Liver (tissue), 9 donors: Measurements from ENCODE around the gene GMPS. TPM values are rescaled to one million over a fixed set of nuclear protein-coding genes. Genes with fewer than 3 reads are reported as not detected.
"Not testable (repeated sequence)": the region's sequence is repeated elsewhere in the genome, so short reads cannot be mapped to it uniquely, and the experiment has no call there.

Experiments
- DNase-seq: peaks from one replicate; pipeline ENCODE4 v3.0.0-alpha.2; 2017; ENCODE audit warnings: low spot score
- H3K27ac ChIP-seq, 2 donors: one replicate each; pipeline ENCODE4 v1.7.0; 2013; ENCODE audit warnings: inconsistent platforms in 2 of 2, low read length in 2 of 2, control low read depth in 1 of 2, low read depth in 1 of 2, mild to moderate bottlenecking in 1 of 2
- H3K27me3 ChIP-seq, 4 donors: one replicate each; pipeline versions ENCODE4 v1.6.1 to v1.7.0; 2013; ENCODE audit warnings: low read length in 3 of 4, inconsistent platforms in 1 of 4, mild to moderate bottlenecking in 1 of 4, moderate library complexity in 1 of 4; ENCODE audit not compliant: control insufficient read depth in 4 of 4, insufficient read depth in 4 of 4
- H3K36me3 ChIP-seq, 4 donors: one replicate each; pipeline versions ENCODE4 v1.6.1 to v1.7.0; 2013; ENCODE audit warnings: low read length in 3 of 4, mild to moderate bottlenecking in 3 of 4, low read depth in 1 of 4, moderate library complexity in 1 of 4; ENCODE audit not compliant: control insufficient read depth in 4 of 4, insufficient read depth in 3 of 4
- H3K4me1 ChIP-seq, 4 donors: one replicate each; pipeline versions ENCODE4 v1.6.1 to v1.7.0; 2013; ENCODE audit warnings: low read length in 3 of 4, mild to moderate bottlenecking in 3 of 4, moderate library complexity in 1 of 4; ENCODE audit not compliant: control insufficient read depth in 4 of 4, insufficient read depth in 4 of 4
- H3K4me3 ChIP-seq, 3 donors: one replicate each; pipeline versions ENCODE4 v1.6.1 to v1.7.0; 2013; ENCODE audit warnings: low read length in 3 of 3, control low read depth in 1 of 3, low read depth in 1 of 3, mild to moderate bottlenecking in 1 of 3
- H3K9ac ChIP-seq, 2 donors: one replicate each; pipeline ENCODE4 v1.7.0; 2013; ENCODE audit warnings: low read length in 2 of 2, mild to moderate bottlenecking in 2 of 2, moderate library complexity in 2 of 2, control low read depth in 1 of 2, low read depth in 1 of 2
- H3K9me3 ChIP-seq, 4 donors: one replicate each; pipeline versions ENCODE4 v1.6.1 to v1.7.0; 2013; ENCODE audit warnings: low read length in 3 of 4; ENCODE audit not compliant: control insufficient read depth in 4 of 4
- ATF3 ChIP-seq: IDR thresholded peaks from 2 replicates; pipeline ENCODE4 v1.6.1; 2016; ENCODE audit warnings: antibody characterized with exemption
- EGR1 ChIP-seq, 2 donors: IDR thresholded peaks; 2 replicates each; pipeline ENCODE4 v1.6.1; 2016 to 2018; ENCODE audit warnings: antibody characterized with exemption in 2 of 2, low read depth in 2 of 2
- FOXA2 ChIP-seq: IDR thresholded peaks from 2 replicates; pipeline ENCODE4 v1.6.1; 2016; ENCODE audit warnings: antibody characterized with exemption
- GABPA ChIP-seq, 2 donors: IDR thresholded peaks in 1 of 2; conservative IDR thresholded peaks in 1 of 2; 2 replicates each; pipeline ENCODE4 v1.6.1; 2016; ENCODE audit warnings: antibody characterized with exemption in 2 of 2, mild to moderate bottlenecking in 1 of 2, moderate library complexity in 1 of 2
- HNF4A ChIP-seq, 2 donors: conservative IDR thresholded peaks; 2 replicates each; pipeline ENCODE4 v1.6.1; 2016; ENCODE audit warnings: antibody characterized with exemption in 2 of 2, mild to moderate bottlenecking in 2 of 2
- HNF4G ChIP-seq: IDR thresholded peaks from 2 replicates; pipeline ENCODE4 v1.6.1; 2016; ENCODE audit warnings: antibody characterized with exemption
- JUND ChIP-seq, 2 donors: IDR thresholded peaks; 2 replicates each; pipeline ENCODE4 v1.6.1; 2016; ENCODE audit warnings: antibody characterized with exemption in 2 of 2
- MAX ChIP-seq: IDR thresholded peaks from 2 replicates; pipeline ENCODE4 v1.6.1; 2016; ENCODE audit warnings: antibody characterized with exemption
- RAD21 ChIP-seq, 2 donors: IDR thresholded peaks; 2 replicates each; pipeline ENCODE4 v1.6.1; 2016; ENCODE audit warnings: antibody characterized with exemption in 2 of 2, mild to moderate bottlenecking in 2 of 2
- REST ChIP-seq: IDR thresholded peaks from 2 replicates; pipeline ENCODE4 v1.6.1; 2016; ENCODE audit warnings: antibody characterized with exemption, mild to moderate bottlenecking
- TAF1 ChIP-seq: conservative IDR thresholded peaks from 2 replicates; pipeline ENCODE4 v1.6.1; 2016; ENCODE audit warnings: antibody characterized with exemption, mild to moderate bottlenecking
- YY1 ChIP-seq: IDR thresholded peaks from 2 replicates; pipeline ENCODE4 v1.6.1; 2016; ENCODE audit warnings: antibody characterized with exemption, mild to moderate bottlenecking
- WGBS: extraction: QIAGEN DNeasy Blood & Tissue Kit; methylation state at CpG from one replicate; pipeline ENCODE4 v1.1.7; 2013; 5-methylcytosine and 5-hydroxymethylcytosine counted together
- polyA plus RNA-seq, 2 donors: library from polyadenylated mRNA; stranded (reverse) in 1 of 2; unstranded in 1 of 2; fragments of 200-250 nt in 1 of 2; fragments of >200 nt in 1 of 2; fragmentation: Nextera tagmentation in 1 of 2; extraction: Ambion mirVana in 1 of 2; gene quantifications; one replicate each; pipeline versions ENCODE4 v1.2.1 to v1.2.3, GENCODE V29; 2013 to 2015
- total RNA-seq, 2 donors: library from RNA; depleted of rRNA; stranded (reverse); fragments of >200 nt; gene quantifications; one replicate each; pipeline ENCODE4 v1.2.3, GENCODE V29; 2014
- donor health status: healthy.
- donor health status: healthy.
- donor health status: healthy.
- donor health status: healthy.
- donor health status: healthy.

GMPS gene
- total and polyA plus RNA-seq, 4 donors: 10.8 to 16.1 (median 14.8) TPM

GRCh38 chr3:155861476-155862183 lies 8.8 kb upstream of the GMPS start (continued):
- no peak for TF ChIP-seq REST
- no peak for TF ChIP-seq HNF4A (conservative IDR thresholded peaks at IDR 0.05)
- no peak for TF ChIP-seq MAX
- TF ChIP-seq TAF1: no peak
- TF ChIP-seq YY1: no peak

- DNase-seq: not testable (repeated sequence)
These were observed 8.0 kb upstream of the GMPS start for GRCh38 chr3:155862290-155862982.

GRCh38 chr3:155863072-155863784 lies 7.2 kb upstream of the GMPS start:
- Histone ChIP-seq H3K9ac (no peak overlapping the region), H3K27me3 (no peaks in the 10 kb centered on the region), H3K9me3 (no peaks in the 10 kb centered on the region), H3K36me3 (no peaks in the 10 kb centered on the region), H3K4me3 (no peak overlapping the region), H3K4me1 (no peaks in the 10 kb centered on the region), H3K27ac (no peak overlapping the region)
- no peak for DNase-seq
- WGBS: 87% methylated on average over 12 of the region's 12 CpGs
- TF ChIP-seq MAX: no peak
- TF ChIP-seq FOXA2: no peak
- no peak for TF ChIP-seq ATF3
- TF ChIP-seq HNF4G: no peak
- no peak for TF ChIP-seq JUND (IDR thresholded peaks at IDR 0.05)
- no peak for TF ChIP-seq GABPA (IDR thresholded peaks at IDR 0.05 in 1 of 2, conservative IDR thresholded peaks at IDR 0.05 in 1 of 2)
- TF ChIP-seq RAD21 (IDR thresholded peaks at IDR 0.05): no peak
- TF ChIP-seq EGR1 (IDR thresholded peaks at IDR 0.05; ENCODE audit: low read depth in 2 of 2): no peak

More at GRCh38 chr3:155862290-155862982, 8.0 kb upstream of the GMPS start:
- whole genome bisulfite sequencing: 91% methylated on average over 12 of the region's 12 CpGs
- not testable (repeated sequence) for H3K9me3 ChIP-seq, H3K27me3 ChIP-seq, H3K9ac ChIP-seq, H3K4me1 ChIP-seq, H3K36me3 ChIP-seq, H3K4me3 ChIP-seq, H3K27ac ChIP-seq
